HG03378 (cell line): ENCODE results near the gene SOS1.

ENCODE experiments used
- ATAC-seq: cut with Tn5 transposase; IDR thresholded peaks from one replicate; pipeline ENCODE4 v1.9.1; 2021; ENCODE audit warnings: mild to moderate bottlenecking, moderate library complexity; ENCODE audit not compliant: unreplicated experiment

SOS1 gene

GRCh38 chr2:39039072-39039471, 81.8 kb downstream of the SOS1 start:
- no peak for ATAC-seq

DNA sequence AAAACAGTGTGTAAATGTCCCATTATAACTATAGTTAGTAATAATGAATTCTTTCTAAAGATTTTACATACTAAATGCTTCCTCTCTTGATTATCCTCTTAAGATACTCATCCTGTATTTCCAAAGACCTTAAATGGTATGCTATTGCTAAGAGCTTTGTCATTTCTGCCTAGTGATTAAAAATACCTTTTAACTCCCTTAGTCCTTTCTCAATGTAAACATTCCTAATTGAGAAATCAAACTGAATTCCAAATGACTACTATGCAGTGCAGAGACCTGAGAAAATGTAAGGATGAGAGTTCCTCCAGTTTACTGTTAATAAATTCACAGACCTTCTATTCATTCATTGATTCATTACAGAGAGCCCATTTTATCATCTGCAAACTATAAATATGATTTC, 86.9 kb downstream of the SOS1 start:
- ATAC-seq, result no peak

DNA sequence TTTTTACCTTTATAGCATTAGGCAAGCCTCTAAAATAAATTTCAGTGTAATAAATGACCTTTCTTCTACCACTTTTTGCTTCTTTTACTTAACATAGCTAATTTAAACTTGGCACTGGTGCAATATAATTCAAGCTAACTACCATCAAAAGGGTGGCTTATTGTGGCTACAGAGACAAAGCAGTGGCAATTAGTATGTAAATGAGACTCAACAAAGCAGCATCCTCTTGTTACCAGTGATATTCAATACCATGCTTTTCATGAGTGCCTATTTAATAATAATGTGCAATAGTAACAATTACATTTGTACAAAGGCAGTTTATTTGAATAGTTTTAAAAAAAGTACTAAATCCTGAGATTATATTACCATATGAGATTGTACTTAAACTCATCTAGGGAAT, 93.4 kb downstream of the SOS1 start:
- no peak for ATAC-seq

- ATAC-seq, result no peak
These were observed 96.0 kb downstream of the SOS1 start for GRCh38 chr2:39024833-39025232.

DNA sequence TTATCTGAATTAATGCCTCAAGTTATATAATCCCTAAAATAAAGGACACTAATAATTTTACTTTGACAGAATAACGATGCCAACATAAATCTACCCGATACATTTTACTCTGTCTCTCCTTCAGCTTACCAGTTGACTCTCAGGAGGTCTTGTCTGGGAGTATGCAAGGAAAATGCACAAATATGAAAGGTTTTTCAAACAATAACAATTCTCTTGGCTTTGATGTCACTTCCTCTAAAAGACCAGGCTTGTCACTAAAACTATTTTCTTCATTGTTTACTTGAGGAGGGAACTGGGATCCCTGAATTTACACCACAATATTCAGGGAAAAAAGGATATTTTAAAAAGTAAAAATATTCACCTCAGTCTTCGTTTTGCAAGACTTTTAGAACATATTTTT, 97.2 kb downstream of the SOS1 start:
- ATAC-seq, result no peak

- no peak for ATAC-seq
These were observed 98.1 kb downstream of the SOS1 start for GRCh38 chr2:39022642-39023235.

- no peak for ATAC-seq
These were observed 100.5 kb downstream of the SOS1 start for GRCh38 chr2:39020383-39020782.

DNA sequence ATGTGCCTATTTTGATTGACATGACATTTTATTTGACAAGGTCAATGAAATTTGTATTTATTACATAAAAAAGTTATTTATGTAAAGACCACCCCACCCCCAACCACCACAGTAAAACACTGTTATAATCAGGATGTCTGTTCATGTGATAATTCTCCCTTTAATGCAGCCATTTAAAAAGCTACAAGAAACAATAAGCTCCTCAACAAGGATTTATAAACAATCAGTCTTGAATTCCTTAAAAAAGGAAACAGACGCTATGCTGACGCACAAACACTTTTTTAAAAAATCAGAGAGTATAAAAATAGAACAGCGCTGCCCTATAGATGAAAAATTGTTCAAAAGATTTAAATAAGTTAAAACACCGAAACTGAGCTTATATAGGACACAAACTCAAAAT, 102.2 kb downstream of the SOS1 start:
- no peak for ATAC-seq

DNA sequence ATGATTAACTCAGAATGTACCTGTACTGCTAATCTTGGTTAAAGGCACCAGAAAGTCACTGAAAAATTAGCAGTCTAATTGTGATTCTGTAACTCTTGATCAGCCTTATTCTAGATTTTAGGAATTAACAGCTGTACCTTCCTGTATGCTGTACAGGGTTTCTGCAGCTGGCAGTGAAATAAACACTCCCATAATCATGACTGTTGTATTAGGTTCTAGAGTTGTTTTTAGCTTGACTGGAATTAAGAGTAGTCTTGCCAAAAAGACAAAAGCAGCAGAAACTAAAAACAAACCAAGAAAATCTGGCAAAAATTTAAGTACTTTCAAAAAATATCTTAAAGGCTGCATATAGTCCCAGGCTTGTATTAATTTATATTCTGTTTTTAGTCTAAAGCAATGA, 103.5 kb downstream of the SOS1 start:
- ATAC-seq, result no peak

- ATAC-seq, result no peak
These were observed 105.4 kb downstream of the SOS1 start for GRCh38 chr2:39015424-39015823.

DNA sequence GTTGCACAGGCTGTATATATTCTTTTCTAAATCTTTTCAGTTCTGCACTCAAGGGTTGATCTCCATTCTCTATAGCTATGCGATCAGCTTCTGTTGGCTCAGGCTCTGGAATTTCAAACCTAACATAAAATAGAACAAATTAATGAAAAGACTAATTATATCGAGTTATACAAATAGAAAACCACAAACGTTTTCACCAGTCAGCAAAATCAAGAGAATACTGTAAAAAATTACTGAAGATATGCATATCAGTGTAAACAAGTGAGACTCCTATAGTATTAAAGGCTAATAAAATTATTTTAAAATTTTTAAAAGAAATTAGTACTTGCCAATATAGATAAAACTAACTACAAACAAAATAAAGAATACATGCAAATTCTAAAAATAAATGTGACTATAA, 107.0 kb downstream of the SOS1 start:
- ATAC-seq, result no peak

DNA sequence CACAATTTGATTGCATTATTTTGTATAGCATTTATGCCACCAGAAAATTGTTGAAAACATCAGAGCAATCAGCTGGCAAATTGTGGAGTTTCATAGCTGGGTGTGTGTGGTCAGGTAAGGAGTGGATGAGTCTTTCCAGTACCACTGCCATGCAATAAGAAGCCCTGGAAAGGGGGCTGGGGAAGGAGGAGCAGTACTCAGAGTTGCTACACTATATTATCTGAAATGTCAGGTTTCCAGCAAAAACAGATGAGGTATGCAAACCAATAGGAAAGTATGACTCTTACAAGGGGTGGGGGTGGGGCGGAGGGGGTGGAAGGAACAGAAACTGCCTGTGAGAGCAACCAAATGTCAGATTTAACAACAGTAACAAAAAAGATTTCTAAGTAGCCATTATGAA, 112.2 kb downstream of the SOS1 start:
- ATAC-seq, result no peak

- no peak for ATAC-seq
These were observed 112.9 kb downstream of the SOS1 start for GRCh38 chr2:39007875-39008504.

GRCh38 chr2:39000552-39000951, 120.3 kb downstream of the SOS1 start:
- no peak for ATAC-seq

GRCh38 chr2:38997781-38998180, 123.1 kb downstream of the SOS1 start:
- no peak for ATAC-seq

DNA sequence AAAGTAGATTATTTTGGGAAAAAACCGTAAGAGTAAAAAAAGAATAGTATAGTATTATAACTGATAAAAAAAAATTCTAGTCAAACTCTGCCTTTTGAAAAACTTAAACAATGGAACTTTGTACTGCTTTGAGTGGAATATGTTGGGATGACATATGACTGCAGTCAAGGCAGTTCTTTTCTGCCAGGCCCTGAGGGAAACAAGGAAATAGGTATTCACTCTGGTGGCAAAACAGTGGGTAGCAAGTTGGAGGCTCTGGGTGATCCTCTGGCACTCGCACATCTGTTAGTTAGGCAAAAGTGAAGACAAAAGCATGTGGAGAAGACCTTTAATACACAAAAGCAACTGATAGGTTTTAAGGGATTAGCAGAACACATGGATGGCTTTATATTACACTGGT, 129.0 kb downstream of the SOS1 start:
- ATAC-seq, result no peak

DNA sequence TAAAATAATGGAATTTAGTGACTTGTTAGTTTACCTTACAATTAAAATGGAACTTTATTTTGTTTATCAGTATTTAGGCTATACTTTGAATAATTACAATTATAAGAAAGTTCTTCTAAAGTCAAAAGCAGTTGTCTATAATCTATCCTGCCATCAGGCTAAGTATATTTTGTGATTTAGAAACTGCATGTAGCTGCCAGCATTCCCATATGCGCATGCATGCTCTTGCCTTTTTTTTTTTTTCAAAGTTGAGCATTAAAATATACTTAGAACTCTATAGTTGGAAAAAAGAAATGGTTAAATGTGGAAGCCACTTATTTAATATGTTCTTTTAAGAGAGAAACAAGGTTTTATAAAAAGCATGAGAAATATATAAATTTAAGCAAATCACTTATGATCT, 132.1 kb downstream of the SOS1 start:
- ATAC-seq, result no peak

GRCh38 chr2:38982498-38982897, 138.4 kb downstream of the SOS1 start:
- no peak for ATAC-seq

GRCh38 chr2:38981670-38982357, 139.0 kb downstream of the SOS1 start:
- ATAC-seq, result no peak

GRCh38 chr2:38981003-38981669, 139.7 kb downstream of the SOS1 start:
- no peak for ATAC-seq

GRCh38 chr2:38978908-38979307, 141.9 kb downstream of the SOS1 start:
- ATAC-seq, result no peak

- no peak for ATAC-seq
These were observed 142.5 kb downstream of the SOS1 start for GRCh38 chr2:38978296-38978903.
